Tibial nerve (tissue), 3 donors: ENCODE results near the gene PGLYRP4.

Experiments
- POLR2A ChIP-seq, 2 donors: fragments of 450-650 bp; IDR thresholded peaks; one replicate each; pipeline ENCODE4 v1.6.1; 2017; ENCODE audit warnings: antibody characterized with exemption in 2 of 2, mild to moderate bottlenecking in 2 of 2, moderate library complexity in 2 of 2
- TF ChIP-seq, protein P1 (sequence below), 5 experiments: fragments of 200-600 bp in 3 of 5; fragments of 450-650 bp in 2 of 5; sonication (generic) in 3 of 5; IDR thresholded peaks; one replicate each; pipeline ENCODE4 v1.5.1; 2016 to 2019; ENCODE audit warnings: antibody characterized with exemption in 5 of 5, mild to moderate bottlenecking in 3 of 5, moderate library complexity in 2 of 5

GRCh38 chr1:153341431-153341934 is 7.2 kb downstream of the PGLYRP4 start:
- TF ChIP-seq, protein P1, sequence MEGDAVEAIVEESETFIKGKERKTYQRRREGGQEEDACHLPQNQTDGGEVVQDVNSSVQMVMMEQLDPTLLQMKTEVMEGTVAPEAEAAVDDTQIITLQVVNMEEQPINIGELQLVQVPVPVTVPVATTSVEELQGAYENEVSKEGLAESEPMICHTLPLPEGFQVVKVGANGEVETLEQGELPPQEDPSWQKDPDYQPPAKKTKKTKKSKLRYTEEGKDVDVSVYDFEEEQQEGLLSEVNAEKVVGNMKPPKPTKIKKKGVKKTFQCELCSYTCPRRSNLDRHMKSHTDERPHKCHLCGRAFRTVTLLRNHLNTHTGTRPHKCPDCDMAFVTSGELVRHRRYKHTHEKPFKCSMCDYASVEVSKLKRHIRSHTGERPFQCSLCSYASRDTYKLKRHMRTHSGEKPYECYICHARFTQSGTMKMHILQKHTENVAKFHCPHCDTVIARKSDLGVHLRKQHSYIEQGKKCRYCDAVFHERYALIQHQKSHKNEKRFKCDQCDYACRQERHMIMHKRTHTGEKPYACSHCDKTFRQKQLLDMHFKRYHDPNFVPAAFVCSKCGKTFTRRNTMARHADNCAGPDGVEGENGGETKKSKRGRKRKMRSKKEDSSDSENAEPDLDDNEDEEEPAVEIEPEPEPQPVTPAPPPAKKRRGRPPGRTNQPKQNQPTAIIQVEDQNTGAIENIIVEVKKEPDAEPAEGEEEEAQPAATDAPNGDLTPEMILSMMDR (IDR thresholded peaks at IDR 0.05): no peak
- TF ChIP-seq POLR2A (IDR thresholded peaks at IDR 0.05): no peak
